ENCODE results near the gene NOS3. TPM values are rescaled to one million over a fixed set of nuclear protein-coding genes. Genes with fewer than 3 reads are reported as not detected.
A peak's percentile ranks its signal among the peaks of the same experiment; 100 is the strongest.

The NOS3 gene
- total RNA-seq, 1 experiment from 2014 or later = 0.30 TPM

- H3K9me3 Mint-ChIP-seq (ENCODE audit: unreplicated experiment) = no peaks in the 10 kb centered on the region
- CTCF ChIA-PET = interaction anchor here (0.6 to 1.3 kb wide), 3 partner anchors 27 to 841 kb away, joined by 3 to 5 read pairs (median 3); no protein-coding TSS in a partner anchor
- POLR2A ChIA-PET = interaction anchor here (1.2 kb wide), 1 partner anchor 13 kb away, joined by 6 read pairs; no protein-coding TSS in a partner anchor
- no peak overlapping the region for H3K4me3 Mint-ChIP-seq (ENCODE audit: unreplicated experiment)
- H3K27me3 Mint-ChIP-seq (ENCODE audit: insufficient read depth, unreplicated experiment) = no peaks in the 10 kb centered on the region
- no peak for DNase-seq (ENCODE audit: unreplicated experiment)
- BruUV-seq (replicated peaks) = no TSS peak
- TF ChIP-seq CTCF (IDR thresholded peaks at IDR 0.05; ENCODE audit: unreplicated experiment) = no peak
- H3K27ac Mint-ChIP-seq (ENCODE audit: low read depth, unreplicated experiment) = no peak overlapping the region
- intact Hi-C loops (cut with micrococcal nuclease) = no loop called here
- no peaks in the 10 kb centered on the region for H3K36me3 Mint-ChIP-seq (ENCODE audit: insufficient read depth, unreplicated experiment)
- H3K4me1 Mint-ChIP-seq (ENCODE audit: insufficient read depth, unreplicated experiment) = peaks cover 29% of the 10 kb centered on the region
These were observed 48.0 kb upstream of the NOS3 start for GRCh38 chr7:150942591-150943452.

GRCh38 chr7:150943453-150943814 is 47.4 kb upstream of the NOS3 start:
- Mint-ChIP-seq H3K4me1 (ENCODE audit: insufficient read depth, unreplicated experiment) (peaks cover 29% of the 10 kb centered on the region), H3K27ac (ENCODE audit: low read depth, unreplicated experiment) (no peak overlapping the region), H3K9me3 (ENCODE audit: unreplicated experiment) (no peaks in the 10 kb centered on the region), H3K4me3 (ENCODE audit: unreplicated experiment) (no peak overlapping the region), H3K36me3 (ENCODE audit: insufficient read depth, unreplicated experiment) (no peaks in the 10 kb centered on the region), H3K27me3 (ENCODE audit: insufficient read depth, unreplicated experiment) (no peaks in the 10 kb centered on the region)
- no TSS peak for BruUV-seq (replicated peaks)
- ChIA-PET POLR2A (interaction anchor here (0.9 to 1.2 kb wide), 2 partner anchors 14 to 140 kb away, joined by 3 to 6 read pairs; partner anchors contain the start of gene TMUB1), CTCF (interaction anchor here (0.5 to 1.3 kb wide), 4 partner anchors 19 to 74 kb away, joined by 3 to 5 read pairs (median 3); no protein-coding TSS in a partner anchor)
- DNase-seq (ENCODE audit: unreplicated experiment) = no peak
- TF ChIP-seq CTCF (IDR thresholded peaks at IDR 0.05; ENCODE audit: unreplicated experiment) = no peak
- intact Hi-C loops (cut with micrococcal nuclease) = no loop called here

GRCh38 chr7:150944066-150945042 is 46.5 kb upstream of the NOS3 start:
- H3K27ac Mint-ChIP-seq (ENCODE audit: low read depth, unreplicated experiment) = no peak overlapping the region
- POLR2A ChIA-PET = interaction anchor here (0.5 to 1.2 kb wide), 5 partner anchors 15 to 206 kb away, joined by 3 to 6 read pairs (median 3); partner anchors contain the start of gene TMUB1

More at GRCh38 chr7:150944066-150945042, 46.5 kb upstream of the NOS3 start:
- CTCF ChIA-PET = interaction anchor here (0.5 to 1.3 kb wide), 6 partner anchors 18 to 167 kb away, joined by 3 to 4 read pairs (median 3); no protein-coding TSS in a partner anchor
- no peaks in the 10 kb centered on the region for H3K27me3 Mint-ChIP-seq (ENCODE audit: insufficient read depth, unreplicated experiment)
- peaks cover 29% of the 10 kb centered on the region for H3K4me1 Mint-ChIP-seq (ENCODE audit: insufficient read depth, unreplicated experiment)
- no peak for TF ChIP-seq CTCF (IDR thresholded peaks at IDR 0.05; ENCODE audit: unreplicated experiment)
- no peaks in the 10 kb centered on the region for H3K9me3 Mint-ChIP-seq (ENCODE audit: unreplicated experiment)
- DNase-seq (ENCODE audit: unreplicated experiment) = peak; percentile 64
- intact Hi-C loops (cut with micrococcal nuclease) = no loop called here
- peak overlapping the region; percentile 8 for H3K4me3 Mint-ChIP-seq (ENCODE audit: unreplicated experiment)
- no TSS peak for BruUV-seq (replicated peaks)
- no peaks in the 10 kb centered on the region for H3K36me3 Mint-ChIP-seq (ENCODE audit: insufficient read depth, unreplicated experiment)

Data from MCF 10A (cell line).